NCI-H510A (cell line): ENCODE data around the gene TPK1.
"Not testable (repeated sequence)": the region's sequence is repeated elsewhere in the genome, so short reads cannot be mapped to it uniquely, and the experiment has no call there.

Experiments used
- DNase-seq: peaks from one replicate; lab custom pipeline; 2025; lab: John Stamatoyannopoulos, UW

The TPK1 gene

DNA sequence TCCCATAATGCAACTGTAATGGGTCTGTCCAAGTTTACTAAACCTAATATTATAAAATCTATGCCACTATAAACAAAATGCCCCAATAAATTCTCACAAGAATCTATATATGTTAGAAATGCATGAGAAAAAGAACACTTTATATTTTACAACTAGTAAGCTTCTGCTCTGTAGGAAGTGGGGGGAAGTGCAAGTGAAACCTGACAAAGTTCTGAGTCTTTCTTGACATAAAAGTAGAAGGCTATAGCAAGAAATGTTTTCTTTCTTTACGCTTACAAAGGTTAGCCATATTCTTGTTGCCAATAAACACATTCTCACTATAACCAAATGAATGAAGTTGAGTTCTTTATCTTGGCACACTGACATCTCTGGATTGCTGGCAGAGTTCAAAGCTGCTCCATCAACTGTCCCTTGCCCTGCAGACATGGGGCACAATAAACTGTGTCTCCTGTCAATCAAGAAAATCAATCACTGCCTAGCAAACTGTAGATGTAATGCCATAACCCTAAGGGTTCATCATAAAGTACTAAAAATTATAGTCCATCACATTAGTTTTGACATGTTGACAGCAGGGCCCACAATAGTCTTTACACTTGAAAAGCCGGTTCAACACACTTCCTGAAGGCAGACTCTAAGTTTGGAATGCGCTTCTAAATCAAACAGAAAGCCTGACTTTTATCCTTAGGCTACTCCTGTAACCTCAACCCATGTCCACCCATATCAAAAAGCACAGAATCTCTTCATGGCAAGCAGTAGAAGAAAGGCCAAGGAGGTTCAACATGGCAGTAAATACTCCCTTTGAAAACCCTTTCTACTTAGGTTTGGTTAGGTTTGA lies 58.6 kb downstream of the TPK1 start:
- DNase-seq, result no peak

DNA sequence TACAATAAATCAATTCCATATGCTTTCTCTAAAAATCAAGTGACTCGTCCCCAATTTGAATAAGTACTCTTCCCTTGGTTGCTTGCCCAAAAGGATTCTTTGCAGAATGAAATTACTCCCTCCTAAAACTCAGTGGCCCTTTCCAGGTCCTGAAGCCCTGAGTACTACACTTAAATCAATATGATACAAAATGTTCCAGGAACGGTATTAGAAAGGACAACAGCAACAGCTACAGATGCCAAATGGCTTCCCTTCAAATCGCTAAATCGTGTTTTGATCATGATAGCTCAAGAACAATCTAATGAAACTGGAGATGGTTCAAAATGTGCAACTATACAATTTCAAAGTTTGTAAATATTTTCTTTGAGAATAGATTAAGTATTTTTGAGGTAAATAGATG lies 59.4 kb downstream of the TPK1 start:
- no peak for DNase-seq

DNA sequence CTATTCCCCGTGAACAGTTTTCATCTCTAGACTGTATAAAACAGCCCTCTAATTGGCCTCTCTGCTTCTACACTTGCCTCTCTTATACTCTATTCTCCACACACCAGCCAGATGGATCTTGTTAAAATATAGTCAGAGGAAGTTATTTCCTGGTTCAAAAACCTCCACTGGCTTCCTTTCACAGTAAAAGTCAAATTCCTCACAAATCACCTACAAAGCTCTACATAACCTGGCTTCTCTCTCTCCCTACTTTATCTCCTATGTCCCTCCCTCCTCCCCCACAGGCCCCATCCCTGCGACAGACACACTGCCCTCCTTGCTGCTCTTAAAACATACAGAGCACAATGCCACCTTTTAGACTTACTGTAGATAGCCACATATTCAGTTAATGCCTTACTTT lies 60.1 kb downstream of the TPK1 start:
- no peak for DNase-seq

DNA sequence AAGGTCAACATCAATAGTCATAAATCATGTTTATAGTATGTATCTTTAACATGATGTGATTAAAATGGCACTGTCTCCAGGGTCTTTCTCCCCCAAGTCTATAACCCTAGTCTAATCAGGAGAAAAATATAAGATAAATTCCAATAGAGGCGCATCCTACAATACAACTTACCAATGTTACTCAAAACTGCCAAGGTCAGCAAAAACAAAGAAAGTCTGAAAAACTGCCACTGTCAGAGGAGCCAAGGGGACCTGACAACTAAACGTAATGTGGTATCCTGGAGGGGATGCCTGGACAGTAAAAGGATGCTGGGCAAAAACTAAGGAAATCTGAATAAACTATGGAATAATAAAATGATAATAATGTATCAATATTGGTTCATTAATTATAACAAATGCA lies 63.9 kb downstream of the TPK1 start:
- DNase-seq, result no peak

DNA sequence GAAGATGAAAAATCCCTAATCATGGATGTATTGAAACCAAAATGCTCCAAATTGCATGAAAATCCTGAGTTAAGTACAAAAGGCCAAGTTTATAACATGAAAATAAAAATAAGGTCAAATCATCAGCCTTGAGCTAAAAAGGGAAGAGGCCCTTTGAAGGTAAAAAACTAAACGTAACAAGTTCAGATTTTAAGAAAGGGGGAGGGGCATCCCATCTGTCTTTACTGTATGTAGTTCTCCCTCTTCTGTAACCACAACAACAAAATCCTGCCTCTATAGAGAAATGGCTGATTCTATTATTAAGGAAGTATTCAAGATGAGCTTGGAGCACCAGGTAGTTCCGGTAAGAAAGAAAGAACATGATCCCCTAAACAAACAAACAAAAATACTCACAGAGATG lies 64.7 kb downstream of the TPK1 start:
- no peak for DNase-seq

DNA sequence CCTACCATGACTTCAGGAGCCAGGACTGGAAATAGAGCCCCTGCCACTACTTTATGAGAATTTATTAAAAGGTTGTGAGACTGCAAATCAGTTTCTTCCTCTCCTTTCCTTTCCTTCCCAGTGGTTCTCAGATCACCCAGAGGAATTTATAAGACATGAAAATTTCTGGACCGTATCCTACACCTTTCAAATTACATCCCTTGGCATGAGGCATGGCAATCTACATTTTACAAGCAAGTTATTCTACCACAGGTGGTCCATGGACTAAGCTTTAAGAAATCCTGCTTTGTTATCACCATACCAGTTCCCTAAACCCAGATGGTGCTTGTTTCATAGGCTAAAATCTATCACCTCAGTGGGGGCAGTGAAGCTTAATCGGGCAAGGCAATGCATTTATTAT lies 66.5 kb downstream of the TPK1 start:
- DNase-seq, result no peak

DNA sequence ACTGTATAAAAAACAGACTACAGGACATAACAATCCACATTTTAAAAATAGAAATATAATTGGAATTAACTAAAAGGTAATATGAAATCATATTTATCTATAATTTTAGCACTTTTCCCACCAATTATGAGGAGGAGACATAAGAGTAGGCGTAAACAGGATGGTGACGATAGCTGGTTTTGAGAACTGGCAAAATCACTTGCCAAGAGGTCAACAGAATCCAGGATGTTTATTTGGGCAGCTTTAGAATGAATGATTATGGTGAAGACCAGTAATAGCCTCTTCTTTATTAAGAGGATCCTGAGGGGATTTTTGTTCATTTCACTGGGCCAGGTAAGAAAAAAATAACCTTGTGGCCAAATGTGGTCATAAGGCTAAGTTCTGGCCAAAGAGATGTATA lies 67.2 kb downstream of the TPK1 start:
- DNase-seq, result no peak

DNA sequence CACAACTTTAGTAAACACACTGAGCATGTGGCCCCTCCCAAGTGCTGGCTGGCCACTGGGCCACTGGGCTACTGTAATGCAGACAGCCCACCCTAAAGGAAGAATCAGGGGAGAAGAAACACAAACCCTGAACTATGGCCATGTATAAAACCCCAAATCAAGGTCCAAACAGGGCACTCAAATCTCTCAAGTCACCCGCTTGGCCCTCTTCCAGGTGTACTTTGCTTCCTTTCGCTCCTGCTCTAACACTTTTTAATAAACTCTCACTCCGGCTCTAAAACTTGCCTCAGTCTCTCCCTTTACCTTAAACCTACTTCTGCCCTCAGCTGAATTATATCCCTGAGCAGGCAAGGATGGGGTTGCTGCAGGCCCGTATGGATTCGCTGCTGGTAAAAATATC lies 72.6 kb downstream of the TPK1 start:
- DNase-seq, result no peak

DNA sequence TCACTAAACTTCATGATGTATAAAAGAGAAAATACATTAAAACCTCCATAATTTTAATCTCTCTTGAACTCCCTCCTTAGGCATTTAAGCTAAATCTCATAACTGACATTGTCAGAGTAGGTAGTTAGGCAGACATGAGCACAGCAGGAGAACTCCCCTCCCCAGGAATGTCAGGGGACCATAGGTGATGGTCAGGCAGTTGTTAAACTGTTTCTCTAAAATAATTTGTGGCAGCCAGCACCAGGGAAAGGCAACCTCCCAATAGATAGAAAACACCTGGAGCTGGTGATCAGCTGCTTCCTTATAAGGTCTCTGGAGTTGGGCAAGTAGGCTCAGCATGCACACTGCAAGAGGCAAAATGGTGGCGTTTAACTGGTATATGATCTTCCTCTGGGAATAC lies 73.0 kb downstream of the TPK1 start:
- DNase-seq, result no peak

DNA sequence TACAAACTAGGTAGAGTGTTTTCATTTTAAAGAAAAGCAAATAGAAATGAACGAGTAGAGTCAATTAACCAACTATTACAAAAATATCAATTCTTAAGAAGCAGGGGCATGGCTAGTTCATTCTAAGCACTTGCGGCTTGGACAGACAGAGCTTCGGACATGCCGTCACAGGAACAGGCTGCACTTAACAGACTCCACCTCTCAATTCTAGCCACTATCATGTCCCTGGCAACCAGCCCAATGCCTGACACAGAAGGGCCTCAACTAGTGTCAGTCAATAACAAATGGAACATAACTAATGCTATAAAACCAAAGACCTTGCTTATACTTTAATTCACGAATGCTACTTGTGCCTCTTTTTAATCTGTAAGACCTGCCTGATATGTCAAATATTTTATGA lies 74.4 kb downstream of the TPK1 start:
- DNase-seq, result no peak

DNA sequence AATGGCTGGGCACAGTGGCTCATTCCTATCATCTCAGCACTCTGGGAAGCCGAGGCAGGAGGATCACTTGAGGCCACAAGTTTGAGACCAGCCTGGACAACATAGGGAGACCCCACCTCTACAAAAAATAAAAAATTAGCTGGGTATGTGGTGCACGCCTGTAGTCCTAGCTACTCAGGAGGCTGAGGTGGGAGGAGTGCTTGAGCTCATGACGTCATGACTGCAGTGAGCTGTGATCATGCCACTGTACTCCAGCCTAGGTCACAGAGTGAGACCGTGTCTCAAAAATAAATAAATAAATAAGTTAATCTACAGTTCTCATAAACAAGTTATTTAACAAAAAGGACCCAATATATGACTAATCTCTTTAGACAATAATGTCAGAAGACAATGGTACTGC lies 76.2 kb downstream of the TPK1 start:
- no peak for DNase-seq

DNA sequence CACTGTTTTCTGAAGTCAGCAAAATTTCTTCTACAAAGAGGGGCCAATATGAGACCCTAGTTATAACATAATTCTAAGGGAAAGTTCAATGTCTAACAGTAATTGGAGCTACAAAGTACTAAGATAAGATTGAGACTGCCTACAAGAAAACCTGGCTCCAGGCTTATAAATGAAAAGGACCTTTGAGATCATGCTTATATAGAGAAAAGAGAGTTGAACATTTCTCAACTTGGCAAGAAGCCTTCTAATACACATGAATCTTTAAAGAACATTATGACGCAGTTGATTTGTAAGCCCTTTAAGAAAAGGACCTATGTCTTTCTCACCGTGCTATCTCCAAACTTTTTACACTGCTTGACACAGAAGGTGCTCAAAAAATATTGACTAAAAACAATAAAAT lies 87.9 kb downstream of the TPK1 start:
- DNase-seq, result no peak

DNA sequence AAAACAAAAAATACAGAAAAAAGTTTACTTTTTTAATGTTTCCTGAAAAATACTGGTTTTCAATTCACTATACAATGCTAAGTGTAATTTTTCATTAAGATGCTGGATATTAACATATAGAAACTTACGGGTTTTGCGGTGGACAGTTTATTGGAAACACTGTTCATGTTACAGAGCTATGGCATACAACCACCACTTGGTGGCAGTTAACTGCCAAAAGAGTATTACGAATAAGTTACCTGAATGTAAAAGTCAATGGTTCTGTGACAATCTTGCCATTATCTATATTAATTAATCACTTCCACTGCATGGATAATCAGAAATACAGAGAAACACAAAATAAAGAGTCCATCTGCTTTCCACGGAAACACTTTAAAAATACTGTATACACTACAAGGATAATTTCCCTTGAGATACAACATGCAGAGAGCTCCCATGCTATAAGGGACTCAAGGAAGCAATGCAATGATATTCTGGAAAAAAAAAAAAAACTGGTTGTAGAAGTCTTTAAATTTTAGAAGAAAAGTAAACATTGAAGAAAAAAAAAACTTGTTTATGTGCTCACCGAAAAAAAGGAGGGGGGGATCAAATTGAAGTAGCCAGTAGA lies 97.0 kb downstream of the TPK1 start:
- no peak for DNase-seq

DNA sequence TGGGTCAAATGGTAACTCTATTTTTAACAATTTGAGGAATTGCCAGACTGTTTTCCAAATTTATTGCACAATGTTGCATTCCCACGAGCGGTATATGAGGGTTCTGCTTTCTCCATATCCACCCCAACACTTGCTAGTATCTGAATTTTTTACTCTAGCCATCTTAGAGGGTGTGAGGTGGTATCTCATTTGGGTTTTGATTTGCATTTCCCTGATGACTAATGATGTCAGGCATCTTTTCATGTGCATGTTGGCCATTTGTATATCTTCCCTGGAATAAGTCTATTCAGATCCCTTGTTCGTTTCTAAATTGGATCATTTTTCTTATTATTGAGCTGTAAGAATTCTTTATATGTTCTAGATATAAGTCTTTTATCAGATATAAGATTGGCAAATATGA lies 97.7 kb downstream of the TPK1 start:
- DNase-seq, result no peak

DNA sequence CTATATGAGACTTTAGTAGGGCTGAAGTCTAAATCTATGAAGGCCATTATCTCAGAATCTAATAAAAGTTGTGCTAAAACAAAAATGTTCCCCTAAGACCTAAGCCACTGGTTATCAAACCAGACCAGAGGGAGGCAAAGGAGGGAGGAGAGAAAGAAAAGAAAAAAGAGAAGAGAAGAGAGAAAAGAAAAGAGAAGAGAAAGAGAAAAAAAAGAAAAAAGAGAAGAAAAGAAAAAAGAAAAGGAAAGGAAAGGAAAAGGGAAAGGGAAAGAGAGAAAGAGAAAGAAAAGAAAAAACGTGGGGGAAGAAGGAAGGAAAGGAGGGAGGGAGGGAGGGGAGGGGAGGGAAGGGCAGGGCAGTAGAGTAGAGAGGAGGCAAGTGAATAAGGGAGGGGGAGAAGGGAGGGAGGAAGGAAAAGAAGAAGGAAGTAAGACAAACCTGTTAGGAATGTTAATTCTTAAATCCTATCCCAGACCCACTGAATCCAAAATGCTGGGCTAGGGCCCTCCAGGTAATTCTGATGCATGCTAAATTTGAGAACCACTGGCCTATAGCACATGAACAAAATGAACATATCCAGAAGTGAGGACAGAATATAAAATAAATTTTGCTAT lies 98.9 kb downstream of the TPK1 start:
- no peak for DNase-seq

DNA sequence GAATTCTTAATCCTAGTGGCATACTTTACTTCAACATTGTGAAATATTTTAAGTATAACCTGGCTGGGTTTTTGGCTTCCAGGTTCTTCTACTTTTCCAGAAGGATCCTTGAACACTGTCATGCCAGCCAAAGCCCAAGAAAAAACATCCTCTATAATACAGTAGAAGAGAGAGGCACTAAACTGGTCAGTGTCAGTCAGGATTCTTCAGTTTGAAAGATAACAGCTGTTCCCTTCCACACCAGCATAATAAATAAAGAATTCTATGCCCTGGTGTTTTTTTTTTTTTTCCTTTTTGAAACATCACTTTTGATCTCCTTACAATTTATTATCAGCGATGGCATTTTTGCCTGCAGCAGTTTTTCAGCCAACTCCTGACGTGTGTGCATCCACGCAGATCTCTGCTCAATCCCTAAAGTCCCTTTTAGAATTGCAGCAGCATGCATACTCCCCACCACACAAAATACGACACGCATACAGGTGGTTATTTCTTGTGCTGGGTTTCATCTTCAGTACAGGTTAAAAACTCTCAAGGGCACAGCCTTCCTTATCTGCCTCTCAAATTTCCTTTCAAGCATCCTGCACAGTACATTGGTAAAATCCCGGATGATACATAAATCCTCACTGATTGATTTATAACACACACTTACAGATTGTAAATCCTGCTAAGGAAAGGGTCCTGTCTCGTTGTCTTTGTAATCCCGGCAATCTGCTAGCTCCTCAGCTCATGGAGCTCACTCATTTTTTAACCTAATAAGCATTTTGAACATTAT lies 100.2 kb downstream of the TPK1 start:
- no peak for DNase-seq

DNA sequence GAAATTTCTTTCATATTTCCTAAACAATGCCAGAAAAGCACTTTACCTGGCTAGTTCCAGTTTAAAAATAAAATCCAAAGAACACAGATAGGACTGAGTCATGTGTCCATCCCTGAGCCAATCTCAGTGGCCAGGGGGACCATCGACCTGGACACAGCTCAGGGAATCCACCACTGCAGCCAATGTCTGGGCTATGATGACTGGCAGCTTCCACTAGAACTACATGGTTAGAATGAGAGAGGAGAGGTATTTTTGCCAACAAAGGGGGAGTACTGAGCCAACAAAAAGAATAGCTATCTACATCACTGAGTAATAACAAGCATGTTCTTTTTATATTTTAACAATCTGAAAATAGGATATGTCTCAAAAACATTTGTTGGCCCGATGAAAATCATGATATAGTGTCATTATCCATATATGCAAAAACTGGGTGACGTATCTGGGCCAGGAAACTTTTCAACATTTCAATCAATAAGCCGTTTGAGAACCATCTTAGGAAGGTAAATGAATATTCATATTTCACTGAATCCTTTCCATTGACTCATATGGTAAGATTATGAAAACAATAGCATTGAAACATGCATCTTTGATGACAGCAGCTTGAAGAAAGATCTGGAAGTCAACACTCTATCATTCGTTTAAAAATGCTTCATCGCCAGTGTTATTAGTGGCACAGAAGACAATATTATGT lies 104.0 kb downstream of the TPK1 start:
- no peak for DNase-seq

DNA sequence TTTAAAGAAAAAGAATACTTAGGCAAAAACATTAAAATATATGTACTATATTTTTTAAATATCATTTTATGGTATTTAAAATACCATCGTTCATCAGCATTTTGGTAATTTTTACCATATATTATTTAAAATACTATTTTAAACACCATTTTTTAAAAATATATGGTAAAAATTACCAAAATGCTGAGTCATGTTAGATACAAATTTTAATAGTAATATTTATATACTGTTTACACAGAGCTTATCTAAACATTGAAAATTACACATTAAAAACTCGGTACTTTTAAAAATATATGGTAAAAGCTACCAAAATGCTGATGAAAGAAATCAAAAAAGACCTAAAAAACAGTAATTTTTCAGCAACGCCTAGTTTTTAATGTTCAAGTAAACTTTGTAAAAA lies 105.6 kb downstream of the TPK1 start:
- no peak for DNase-seq

DNA sequence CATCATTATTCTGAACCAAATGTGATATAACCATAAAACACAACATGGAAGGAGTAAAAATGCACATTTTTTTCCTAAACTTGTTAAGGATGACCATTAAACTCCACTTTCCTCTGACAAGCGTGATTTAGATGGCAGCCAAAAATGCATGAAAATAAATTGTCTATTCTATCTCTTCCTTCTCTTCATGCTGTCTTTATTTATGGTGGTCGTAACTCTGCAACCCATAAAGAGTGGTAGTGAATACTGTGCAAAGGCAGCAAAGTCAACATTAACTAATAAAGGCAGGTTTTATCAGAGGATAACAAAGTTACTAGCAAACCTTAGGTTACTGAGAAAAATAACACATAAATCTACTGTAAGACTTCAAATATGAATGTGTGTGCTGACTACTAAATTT lies 106.6 kb downstream of the TPK1 start:
- no peak for DNase-seq

DNA sequence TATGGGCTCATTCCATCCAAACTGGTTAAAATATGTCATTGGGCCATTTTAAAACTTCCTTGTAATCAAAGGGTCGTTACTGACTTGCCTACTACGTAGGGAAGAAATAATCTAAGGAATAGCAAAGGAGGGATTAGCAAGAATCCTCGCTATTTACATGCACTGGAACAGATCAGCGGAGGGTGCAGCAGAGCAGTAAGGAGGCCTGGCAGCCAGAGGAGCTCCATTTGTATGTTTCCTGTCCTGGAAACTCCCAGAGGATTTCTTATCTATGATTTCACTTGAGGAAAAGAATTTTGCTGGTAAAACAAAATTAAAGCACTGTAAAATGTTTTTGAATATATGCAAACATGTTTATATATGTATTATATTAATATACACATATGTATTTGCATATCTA lies 107.3 kb downstream of the TPK1 start:
- no peak for DNase-seq

DNA sequence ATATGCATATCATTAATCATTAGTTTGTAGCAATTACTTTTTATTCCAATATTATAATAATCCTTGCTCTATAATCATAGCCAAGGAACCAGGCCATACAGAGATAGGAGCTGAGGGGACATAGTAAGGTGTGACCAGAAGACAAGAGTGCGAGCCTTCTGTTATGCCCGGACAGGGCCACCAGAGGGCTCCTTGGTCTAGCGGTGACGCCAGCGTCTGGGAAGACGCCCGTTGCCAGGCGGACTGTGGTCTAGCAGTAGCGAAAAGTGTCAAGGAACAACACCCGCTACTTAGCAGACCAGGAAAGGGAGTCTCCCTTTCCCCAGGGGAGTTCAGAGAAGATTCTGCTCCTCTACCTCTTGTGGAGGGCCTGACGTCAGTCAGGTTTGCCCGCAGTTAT lies 109.0 kb downstream of the TPK1 start:
- not testable (repeated sequence) for DNase-seq

DNA sequence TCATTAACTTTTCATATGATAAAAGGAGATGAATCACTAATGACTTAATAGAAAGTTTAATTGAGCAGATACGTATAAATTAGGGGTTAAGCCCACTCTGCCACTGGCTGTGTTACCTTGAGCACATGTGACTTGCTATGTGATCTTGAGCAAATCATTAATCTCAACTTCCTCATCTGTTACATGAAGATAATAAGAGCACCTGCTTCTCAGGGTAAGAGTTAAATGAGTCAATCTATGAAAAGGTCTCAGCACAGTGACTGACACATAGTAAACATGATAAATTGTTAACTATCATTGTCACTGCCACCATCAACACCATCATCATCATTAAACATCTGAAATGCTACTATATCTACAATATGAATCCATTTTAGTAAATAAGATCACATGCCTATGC lies 110.8 kb downstream of the TPK1 start:
- DNase-seq, result no peak
